GM21515 (cell line): Measurements from ENCODE around the gene ECI1.
"Not testable (repeated sequence)": the region's sequence is repeated elsewhere in the genome, so short reads cannot be mapped to it uniquely, and the experiment has no call there.

ENCODE experiments used
- ATAC-seq: cut with Tn5 transposase; IDR thresholded peaks from one replicate; pipeline ENCODE4 v1.9.1; 2021; ENCODE audit not compliant: unreplicated experiment

The ECI1 gene

DNA sequence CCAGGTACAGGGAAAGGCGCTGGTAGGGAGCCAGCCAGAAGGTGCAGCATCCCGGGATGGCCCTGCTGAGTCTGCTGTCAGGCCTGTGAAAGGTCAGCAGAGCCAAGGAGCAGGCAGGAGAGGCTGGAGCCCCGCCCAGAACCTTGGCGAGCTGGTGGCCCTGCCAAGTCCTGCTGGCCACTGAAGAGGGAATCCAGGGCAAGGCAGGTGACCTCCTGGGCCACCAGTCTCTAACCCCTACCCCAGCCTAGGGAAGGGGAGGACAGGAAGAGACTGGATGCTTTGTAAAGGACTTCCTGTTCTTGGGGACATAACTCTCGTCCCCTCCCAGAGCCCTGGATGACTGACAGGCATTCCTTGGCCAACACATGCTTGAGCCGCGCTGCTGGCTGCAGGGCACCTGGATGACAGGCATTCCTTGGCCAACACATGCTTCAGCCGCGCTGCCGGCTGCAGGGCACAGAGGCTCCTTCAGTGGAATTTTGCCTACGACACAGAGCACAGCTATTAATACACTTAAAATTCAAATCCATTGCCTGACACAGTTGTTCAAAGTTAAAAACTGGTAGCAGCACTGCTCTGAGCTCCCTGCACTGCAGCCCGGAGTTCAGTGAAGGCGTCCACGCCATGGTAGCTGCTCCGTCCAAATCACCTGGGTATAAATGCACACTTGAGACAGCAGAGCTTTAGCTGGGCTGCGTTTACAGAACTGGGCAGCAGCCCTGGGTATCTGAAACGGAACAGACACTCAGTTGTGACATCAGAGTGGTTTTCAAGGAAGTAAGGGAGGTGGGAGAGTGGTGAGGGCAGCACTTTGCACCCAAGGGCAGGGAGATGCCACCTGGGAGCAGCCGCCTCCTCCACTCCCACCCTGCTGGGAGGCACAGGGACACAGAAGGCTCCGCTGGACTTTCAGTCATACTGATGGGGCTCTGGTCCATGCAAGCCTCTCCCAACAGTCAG, 38.7 kb downstream of the ECI1 start:
- ATAC-seq: no peak

DNA sequence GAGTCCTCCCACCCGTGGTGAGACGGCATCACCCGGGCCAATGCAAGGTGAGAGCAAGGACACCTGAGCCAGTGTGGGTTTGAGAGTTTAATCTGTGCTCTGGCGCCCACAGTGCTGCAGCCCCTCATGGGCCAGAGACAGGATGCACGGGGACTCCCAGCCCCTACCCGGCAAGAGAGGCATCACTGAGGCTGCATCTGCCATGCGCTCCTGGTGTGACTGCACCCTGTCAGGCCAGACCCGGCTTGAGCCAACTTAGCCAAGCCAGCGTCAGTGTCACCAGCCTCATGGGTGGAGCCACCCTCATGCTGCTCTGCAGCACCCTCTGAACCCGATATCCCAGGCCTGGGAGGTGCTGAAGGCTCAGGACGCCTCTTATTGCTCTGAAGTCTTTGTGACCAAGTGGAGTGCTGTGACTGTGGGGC, 39.5 kb downstream of the ECI1 start:
- no peak for ATAC-seq

DNA sequence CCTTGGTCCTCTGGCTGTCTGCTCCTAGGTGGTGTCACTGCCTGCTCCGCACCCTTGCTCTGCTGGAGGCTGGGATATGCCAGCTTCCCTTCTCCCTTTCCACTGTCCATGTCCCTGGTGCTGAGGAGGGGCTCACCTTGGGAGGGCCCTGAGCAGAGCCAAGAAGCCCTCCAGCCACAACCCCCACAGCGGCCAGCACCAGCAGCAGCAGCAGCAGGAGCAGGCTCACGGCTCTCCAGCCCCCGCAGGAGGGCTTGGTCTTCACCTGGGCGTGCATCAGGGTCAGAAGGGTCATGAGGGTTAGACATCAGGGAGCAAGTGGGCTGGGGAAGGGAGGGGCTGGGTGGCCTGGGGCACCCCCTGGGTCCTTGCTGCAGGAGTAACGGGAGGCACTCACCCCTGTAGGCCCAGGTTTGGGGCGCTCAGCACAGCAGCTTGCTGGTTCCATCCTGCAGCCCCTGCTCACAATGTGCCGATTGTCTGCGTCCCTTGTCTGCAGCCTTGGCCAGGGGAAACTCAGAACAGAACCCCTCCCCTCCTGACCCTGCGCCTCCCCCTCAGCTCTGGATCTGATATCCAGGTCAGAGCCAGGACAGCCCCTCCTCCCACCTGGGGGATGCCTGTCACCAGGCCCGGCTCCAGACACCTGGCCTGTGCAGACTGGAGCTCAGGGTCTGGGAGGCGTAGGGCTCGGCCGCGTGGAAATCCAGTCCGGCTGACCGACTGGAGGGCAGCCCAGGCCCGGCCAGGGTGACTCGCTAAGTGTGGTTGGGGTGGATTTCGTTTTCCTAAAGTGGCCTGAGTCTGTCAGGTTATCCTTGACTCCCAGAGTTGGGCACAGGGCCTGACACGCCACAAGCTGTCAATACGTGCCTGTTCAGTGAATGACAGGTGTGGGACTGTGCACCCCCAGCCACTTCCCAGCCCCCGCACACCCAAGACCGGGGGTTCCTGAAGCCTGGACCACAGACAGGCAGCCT, 40.7 kb downstream of the ECI1 start, which contains the start of gene BRICD5:
BRICD5 (minus strand) TSS at position 478 of the 980 bp plus-strand sequence; CDS start at position 448, 30 bp downstream.
- no peak for ATAC-seq

DNA sequence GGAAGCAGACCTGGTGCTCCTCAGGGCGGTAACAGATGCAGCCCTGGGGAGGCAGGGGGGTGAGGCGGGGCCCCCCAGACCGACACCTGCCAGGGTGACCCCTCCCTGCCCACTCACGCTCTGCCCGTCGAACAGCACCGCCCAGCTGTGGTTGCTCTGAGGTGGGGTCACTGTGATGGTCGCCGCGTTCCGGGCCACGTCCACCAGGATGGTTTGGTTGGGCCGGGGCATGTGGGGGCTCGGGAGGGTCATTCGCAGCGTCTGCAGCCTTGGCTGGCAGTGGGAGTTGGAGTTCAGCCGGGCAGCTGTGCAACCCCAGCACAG, 41.4 kb downstream of the ECI1 start:
- no peak for ATAC-seq

DNA sequence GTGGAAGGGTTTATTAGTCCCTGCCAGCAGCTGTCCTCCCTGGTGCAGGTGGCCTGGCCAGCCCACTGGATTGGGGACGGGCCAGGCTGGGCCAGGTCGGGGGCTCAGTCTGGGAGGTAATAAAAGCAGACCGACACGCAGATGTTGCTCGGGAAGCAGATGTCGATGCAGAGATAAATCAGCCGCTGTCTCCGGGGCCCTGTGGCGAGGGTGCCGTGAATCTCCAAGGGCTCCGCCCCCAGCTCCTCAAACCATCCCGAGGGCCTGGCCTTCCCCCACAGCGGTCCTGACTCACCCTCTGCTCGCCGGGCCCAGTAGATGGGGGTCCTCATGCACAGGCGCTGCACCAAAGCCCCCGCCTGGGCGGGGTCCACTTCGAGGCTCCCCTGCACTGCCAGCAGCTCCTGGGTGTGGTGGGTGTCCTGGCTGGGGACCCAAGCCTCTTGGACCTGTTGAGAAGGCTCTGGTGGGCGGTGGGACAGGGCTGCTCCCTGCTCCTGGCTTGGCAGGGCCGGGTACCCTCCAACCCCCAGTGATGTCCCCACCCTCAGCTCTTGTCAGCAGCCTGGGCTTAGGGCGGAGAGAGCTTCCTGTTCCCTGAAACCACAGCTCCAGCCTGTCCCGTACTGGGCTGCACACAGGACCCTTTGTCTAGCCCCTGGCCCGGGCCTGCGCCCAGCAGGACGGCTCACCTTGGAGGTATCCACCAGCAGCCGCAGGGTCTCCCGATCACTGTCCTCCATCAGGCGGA, 42.0 kb downstream of the ECI1 start:
- no peak for ATAC-seq

DNA sequence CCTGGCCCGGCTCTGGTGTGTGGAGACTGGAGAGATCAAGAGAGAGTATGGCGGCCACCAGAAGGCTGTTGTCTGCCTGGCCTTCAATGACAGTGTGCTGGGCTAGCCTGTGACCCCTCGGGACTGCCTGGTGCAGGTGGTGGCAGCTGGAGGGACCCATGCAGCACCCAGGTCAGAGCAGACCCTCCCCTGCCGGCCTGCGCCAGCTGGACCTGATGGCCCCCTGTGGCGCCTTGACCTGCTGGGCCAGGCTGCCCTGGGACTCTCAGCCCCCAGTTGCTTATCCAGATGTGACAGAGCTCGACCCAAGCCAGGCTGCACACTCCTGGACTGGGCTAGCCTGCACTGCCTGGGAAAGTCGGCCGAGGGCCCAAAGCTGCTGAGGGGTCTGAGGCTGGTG, 42.6 kb downstream of the ECI1 start:
- no peak for ATAC-seq

DNA sequence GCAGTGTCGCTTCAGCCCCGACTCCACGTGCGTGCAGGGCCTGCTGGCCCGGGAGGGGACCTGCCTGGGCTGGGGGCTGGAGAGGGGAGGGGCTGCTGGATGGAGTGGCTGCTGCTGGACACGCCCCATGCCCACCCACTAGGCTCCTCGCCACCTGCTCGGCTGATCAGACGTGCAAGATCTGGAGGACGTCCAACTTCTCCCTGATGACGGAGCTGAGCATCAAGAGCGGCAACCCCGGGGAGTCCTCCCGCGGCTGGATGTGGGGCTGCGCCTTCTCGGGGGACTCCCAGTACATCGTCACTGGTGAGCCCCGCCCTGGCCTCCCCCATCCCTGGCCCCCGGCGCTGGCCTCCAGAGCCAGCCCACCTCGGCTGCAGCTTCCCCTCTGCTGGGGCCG, 43.1 kb downstream of the ECI1 start:
- ATAC-seq: no peak

DNA sequence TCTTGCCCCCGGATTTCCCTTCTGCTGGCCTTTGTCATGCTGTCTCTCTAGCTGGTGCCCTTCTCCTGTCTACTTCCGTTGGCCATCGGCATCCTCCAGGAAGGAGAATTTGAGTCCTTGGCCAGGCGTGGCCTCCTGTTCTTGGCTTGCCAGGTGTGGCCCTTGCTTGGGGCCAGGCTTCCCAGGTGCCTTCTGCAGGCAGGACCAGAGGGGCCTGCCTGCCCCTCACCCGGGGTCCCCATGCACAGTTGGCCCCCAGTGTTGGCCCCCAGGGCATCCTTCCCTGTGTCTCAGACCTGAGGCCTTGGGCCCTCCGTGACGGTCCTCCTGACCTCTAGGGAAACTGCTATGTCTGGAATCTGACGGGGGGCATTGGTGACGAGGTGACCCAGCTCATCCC, 43.5 kb downstream of the ECI1 start:
- no peak for ATAC-seq

DNA sequence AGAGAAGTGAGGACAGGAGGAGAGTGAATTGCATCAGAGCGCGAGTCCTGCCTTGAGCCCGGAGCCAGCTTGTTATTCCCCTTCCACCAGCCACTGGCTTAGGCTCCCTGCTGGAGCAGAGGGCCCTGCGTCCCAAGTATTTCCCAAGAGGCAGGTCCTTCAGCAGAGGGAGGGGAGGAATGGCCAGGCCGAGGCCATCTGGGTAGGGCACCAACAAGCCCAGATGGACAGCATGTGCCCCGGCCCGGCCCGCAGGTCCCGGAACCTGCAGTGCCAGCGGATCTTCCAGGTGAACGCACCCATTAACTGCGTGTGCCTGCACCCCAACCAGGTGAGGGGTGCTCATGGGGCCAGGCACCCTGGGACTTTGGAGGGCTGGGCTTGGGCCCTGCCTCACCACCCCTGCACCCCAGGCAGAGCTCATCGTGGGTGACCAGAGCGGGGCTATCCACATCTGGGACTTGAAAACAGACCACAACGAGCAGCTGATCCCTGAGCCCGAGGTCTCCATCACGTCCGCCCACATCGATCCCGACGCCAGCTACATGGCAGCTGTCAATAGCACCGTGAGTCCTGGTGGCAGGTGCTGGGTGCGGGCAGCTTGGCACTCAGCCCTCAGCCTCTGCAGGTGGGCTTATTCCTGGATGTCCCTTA, 44.5 kb downstream of the ECI1 start:
- ATAC-seq: no peak

DNA sequence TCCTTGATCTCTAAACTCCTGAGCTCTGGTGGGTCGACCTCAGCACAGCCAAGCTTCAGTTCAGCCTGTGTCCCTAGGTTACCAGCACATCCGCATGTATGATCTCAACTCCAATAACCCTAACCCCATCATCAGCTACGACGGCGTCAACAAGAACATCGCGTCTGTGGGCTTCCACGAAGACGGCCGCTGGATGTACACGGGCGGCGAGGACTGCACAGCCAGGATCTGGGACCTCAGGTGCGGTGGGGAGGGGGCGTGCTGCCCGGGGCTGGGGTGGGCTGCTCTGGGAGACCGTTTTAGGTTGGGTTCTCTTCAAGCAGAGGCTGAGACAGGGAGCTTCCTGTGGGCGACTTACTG, 45.0 kb downstream of the ECI1 start:
- ATAC-seq: no peak

DNA sequence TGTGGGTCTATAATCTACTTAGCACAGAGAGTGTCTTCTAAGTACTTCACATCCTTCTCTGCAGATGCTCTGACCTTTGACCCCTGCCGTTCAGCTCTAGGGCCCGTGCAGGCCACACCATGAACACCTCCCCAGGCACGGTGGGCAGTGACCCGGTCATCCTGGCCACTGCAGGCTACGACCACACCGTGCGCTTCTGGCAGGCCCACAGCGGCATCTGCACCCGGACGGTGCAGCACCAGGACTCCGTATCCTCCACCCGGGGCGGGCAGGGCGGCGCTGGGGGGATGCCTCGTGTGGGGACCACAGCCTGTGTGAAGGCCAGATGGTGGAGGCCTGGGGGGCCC, 45.4 kb downstream of the ECI1 start:
- peak; percentile 9 for ATAC-seq

DNA sequence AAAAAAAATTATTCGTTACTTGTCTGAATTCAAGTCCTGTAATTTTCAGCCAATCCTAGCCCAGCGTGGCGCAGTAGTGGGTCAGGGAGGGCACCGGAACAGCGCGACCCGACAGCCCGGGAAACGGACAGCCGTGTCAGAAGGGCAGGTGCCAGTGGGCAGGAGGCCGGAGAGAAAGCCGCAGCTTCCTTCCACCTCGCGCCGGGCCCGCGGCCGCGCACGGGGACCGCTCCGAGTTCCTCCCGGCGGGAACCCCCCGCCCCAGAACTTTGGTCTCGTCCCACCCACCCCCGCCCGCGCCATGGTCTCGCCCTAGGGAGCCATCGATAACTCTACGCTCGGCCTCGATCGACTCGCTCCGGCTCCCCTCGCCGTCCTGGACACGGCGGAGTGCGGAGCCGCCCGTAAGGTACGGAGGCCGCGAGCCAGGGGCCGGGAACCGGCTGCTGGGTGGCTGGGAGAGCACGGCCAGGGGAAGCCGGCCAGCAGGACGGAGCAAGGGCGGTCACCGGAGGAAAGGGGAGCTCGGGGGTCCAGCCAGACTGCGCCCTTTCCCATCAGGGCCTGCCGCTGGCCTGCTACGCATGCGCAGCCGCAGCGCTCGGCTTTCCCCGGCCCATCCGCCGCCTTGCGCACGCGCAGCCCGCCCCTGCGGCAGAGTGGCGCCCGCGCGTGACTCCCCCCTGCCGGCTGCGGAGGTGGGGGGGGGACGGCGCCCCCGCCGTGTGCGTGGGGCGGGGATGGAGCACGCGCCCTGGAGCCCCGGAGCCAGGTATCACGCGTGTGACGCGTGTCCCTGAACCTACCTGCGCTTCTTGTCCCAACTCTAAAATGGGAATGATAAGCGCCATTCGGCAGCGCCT, 46.1 kb downstream of the ECI1 start, which contains the start of gene MLST8:
MLST8 (plus strand) TSS at position 351 of the 863 bp plus-strand sequence. CDS start 632 bp downstream, outside the sequence.
- ATAC-seq: peak; percentile 63

DNA sequence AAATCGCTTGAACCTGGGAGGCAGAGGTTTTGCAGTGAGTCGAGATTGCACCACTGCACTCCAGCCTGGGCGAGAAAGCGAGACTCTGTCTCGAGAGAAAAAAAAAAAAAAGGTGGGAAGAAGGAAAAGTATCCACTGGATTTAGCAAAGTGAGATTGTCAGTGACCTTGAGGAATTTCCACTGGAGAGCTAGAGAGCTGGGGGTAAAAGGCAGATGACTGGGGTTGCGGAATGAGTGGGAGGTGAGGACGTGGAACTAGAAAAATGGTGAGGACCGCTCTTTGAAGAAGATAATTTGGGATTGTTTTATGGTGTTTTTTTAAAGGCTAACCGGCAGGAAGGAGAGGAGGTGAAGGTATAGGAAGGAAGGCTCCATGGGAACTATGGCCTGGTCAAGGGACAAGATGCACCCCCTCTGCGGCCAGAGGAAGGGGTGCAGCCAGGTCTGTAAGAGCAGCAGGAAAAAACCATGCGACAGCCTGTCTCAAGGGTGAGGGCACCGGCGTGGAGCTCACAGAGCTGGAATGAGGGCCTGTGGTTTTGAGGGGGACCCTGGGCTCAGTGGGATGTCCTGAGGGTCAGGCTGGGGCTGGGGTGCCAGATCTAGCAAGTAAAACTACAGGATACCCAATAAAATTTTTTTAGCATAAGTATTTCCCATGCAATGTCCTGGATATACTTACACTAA, 46.8 kb downstream of the ECI1 start:
- ATAC-seq: peak; percentile 13

DNA sequence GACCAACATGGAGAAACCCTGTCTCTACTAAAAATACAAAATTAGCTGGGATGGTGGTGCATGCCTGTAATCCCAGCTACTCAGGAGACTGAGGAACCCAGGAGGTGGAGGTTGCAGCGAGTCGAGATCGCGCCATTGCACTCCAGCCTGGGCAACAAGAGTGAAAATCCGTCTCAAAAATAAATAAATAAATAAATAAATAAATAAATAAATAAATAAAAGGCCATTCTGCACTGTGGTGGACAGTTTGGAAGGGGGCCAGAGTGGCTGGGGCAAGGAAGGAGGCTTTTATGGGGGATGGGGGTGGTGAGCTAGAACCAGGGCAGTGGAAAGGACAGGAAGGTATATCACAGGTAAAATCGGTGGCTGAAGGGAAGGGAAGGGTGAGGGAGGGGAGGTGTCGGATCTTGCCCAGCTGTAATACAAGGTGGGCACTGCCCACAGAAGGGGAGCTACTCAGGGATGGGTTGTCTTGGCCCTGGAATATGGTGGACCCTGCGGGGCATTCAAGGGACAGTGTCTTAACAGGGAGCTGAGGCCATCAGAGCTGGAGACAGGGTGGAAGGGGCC, 48.2 kb downstream of the ECI1 start:
- not testable (repeated sequence) for ATAC-seq

DNA sequence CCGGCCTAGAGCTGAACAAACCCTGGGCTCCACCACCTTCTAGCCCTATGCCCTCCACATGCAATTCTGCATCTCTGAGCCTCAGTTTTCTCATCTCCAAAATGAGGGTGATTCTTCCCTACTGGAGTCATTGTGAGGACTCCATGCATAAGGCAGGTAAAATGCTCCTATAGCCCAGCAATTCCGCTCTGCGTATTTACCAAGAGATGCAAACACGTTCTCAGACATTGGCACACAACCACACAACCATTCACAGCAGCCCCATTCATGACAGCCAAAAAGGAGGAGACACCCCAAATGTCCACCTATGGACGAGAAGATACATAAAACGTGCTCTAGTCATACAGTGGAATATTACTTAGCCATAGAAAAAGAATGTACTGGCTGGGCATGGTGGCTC, 51.1 kb downstream of the ECI1 start:
- ATAC-seq: no peak

DNA sequence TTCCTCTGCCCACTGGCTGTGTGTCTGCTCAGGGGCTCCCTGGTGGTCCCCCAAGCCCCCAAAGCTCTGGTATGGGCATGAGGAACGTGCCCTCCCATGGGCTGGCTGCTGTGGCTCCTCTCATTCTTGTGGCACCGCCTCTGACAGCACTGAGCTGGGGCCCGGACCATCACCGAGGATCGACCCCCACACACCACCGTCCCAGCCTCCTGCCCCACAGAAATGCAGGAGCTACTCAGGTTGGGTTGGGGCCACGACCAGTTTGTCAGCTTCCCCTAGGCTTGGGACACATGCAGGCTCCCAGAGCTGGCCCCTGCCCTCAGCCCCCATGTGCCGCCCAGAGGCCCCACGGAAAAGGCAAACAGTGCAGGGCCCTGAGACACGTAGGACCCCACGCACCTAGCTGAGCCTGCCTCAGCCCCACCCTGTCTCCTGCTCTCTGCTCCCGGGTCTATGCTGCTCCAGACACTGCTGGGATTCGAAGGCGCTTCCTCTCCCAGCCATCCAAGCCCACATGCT, 51.7 kb downstream of the ECI1 start:
- no peak for ATAC-seq

DNA sequence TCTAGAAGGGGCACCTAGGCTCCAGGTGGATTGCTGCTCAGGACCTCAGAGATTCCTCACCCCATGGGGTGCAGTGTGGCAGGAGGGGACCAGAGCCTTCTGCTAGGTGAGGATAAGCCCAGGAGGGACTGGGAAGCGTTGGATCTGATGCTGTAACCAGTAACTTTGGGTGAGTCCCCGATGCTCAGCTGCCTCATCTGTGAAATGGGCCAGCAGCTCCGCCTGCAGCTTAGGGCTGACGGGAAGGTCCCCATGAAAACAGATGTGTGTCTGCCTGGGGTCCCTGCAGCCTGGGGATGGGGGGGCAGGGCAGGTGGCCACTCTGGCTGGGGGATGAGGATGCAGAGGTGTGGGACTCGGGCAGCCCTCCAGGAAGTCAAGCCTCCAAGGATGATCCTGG, 52.3 kb downstream of the ECI1 start:
- ATAC-seq: no peak

DNA sequence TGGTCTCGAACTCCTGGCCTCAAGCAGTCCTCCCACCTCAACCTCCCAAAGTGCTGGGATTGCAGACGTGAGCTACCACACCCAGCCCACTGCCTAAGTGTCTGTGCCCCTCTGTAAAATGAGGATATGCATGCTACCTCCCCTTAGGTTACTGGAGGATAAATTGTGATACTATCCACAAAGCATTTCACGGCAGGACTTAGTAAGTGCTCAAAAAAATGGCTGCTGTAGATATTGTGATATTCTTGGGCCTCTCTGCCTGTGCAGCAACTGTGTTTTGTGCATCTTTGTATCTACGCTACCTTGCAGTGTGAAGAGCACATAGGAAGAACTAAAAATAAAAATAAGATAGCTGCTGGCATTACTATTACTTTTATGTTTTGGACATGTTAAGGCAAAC, 53.1 kb downstream of the ECI1 start:
- ATAC-seq: no peak
